Measurements from ENCODE around the gene NOL3. TPM values are rescaled to one million over a fixed set of nuclear protein-coding genes. Genes with fewer than 3 reads are reported as not detected.

Gene NOL3
- total and polyA plus RNA-seq, 9 of the 15 experiments (the other 6 are each of a cell fraction or from before 2014, with no cell fraction given): 0.45 to 14.0 (median 5.4) TPM

- H3K9me3 ChIP-seq (replicated peaks; ENCODE audit: control insufficient read depth, insufficient read depth, low read depth, low read length): no peaks in the 10 kb centered on the region
- 82% methylated on average over 3 of the region's 3 CpGs for WGBS (ENCODE audit: insufficient coverage, low coverage, missing lambda C conversion rate)
- H3K79me2 ChIP-seq (ENCODE audit: control insufficient read depth, insufficient read depth, low read length): no peaks in the 10 kb centered on the region
- no peak overlapping the region for H3K4me3 ChIP-seq
- ATAC-seq (peak; percentile 44), FAIRE-seq (peak; percentile 55), DNase-seq (ENCODE audit: extremely low read depth in 1 of 4, low spot score in 3 of 4) (peak in 1 of 4 experiments; percentile 37)
- ChIA-PET POLR2A (interaction anchor here (0.6 to 3.8 kb wide), 5 partner anchors 11 to 269 kb away, joined by 3 to 21 read pairs (median 6); partner anchors contain the start of genes E2F4 and TMEM208), CTCF (ENCODE audit: low intra/inter-chr PET ratio) (no interaction called here)
- intact Hi-C loops (cut with micrococcal nuclease) (no loop called here), in situ Hi-C loops (cut with MboI) (no loop called here)
- no TSS peak for BruUV-seq (replicated peaks)
- no peaks in the 10 kb centered on the region; the same call in 1 of the 2 replicates for H4K20me1 ChIP-seq (replicated peaks; ENCODE audit: control insufficient read depth, insufficient read depth, low read length)
- H2AFZ ChIP-seq (ENCODE audit: low read depth, low read length): no peak overlapping the region
- TF ChIP-seq FUS (optimal IDR thresholded peaks at IDR 0.05; ENCODE audit: low read depth, low read length): no peak
- no peak for TF ChIP-seq HDAC6 (IDR thresholded peaks at IDR 0.05; ENCODE audit: low read depth, low read length)
- TF ChIP-seq HDAC3 (IDR thresholded peaks at IDR 0.05; ENCODE audit: borderline replicate concordance, partially characterized antibody): no peak
- TF ChIP-seq POLR2A (conservative IDR thresholded peaks at IDR 0.05): no peak
- no peak for TF ChIP-seq TCFL5 (CRISPR knock-in tag; conservative IDR thresholded peaks at IDR 0.05)
- H3K27ac ChIP-seq (ENCODE audit: extremely low read depth, low read depth, low read length): no peak overlapping the region
- H3K36me3 ChIP-seq (ENCODE audit: control insufficient read depth, insufficient read depth, low read length): peaks cover 31% of the 10 kb centered on the region; the same call in 2 of the 3 replicates
- H3K27me3 ChIP-seq (ENCODE audit: control insufficient read depth in 2 of 2, insufficient read depth in 2 of 2, low read length in 2 of 2): no peaks in the 10 kb centered on the region
- H3K4me1 ChIP-seq (replicated peaks in 1 of 2; ENCODE audit: control insufficient read depth in 2 of 2, insufficient read depth in 2 of 2, low read length in 2 of 2): peaks cover 10 to 56% of the 10 kb centered on the region in 2 experiments; a peak in 4 of 5 replicates
- peaks cover 3% of the 10 kb centered on the region for H3K9me1 ChIP-seq (ENCODE audit: control insufficient read depth, insufficient read depth, low read length)
- no peak overlapping the region for H3K4me2 ChIP-seq (ENCODE audit: insufficient read depth, low read length)
- peak overlapping the region in 1 of 2 experiments; percentile 80; a peak in 3 of 4 replicates for H3K9ac ChIP-seq (ENCODE audit: insufficient read depth in 1 of 2, low read depth in 2 of 2, low read length in 2 of 2)
These were observed 36.5 kb downstream of the NOL3 start for GRCh38 chr16:67206838-67207248.
